Measurements from ENCODE around the gene CCL4.
A peak's percentile ranks its signal among the peaks of the same experiment; 100 is the strongest.

The CCL4 gene

DNA sequence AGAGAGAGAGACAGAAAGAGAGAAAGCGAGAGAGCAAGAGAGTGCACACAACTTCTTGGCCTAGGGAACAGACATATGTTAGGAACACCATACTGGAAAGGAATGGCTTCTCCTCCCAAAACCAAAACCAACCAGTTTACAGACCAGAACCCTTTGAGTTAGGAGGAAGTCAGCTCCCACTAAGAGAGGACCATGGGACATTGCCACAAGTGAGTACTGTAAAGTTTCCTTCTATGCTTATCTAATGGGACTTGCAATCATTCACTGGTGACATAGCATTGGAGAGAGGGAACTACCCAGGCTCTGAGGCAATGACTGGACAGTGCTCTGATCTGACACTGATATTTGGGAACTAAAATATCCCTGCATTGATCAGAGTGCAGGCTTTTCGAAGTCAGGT lies 40.4 kb downstream of the CCL4 start:
- DNase-seq (ENCODE audit: low spot score) = no peak

DNA sequence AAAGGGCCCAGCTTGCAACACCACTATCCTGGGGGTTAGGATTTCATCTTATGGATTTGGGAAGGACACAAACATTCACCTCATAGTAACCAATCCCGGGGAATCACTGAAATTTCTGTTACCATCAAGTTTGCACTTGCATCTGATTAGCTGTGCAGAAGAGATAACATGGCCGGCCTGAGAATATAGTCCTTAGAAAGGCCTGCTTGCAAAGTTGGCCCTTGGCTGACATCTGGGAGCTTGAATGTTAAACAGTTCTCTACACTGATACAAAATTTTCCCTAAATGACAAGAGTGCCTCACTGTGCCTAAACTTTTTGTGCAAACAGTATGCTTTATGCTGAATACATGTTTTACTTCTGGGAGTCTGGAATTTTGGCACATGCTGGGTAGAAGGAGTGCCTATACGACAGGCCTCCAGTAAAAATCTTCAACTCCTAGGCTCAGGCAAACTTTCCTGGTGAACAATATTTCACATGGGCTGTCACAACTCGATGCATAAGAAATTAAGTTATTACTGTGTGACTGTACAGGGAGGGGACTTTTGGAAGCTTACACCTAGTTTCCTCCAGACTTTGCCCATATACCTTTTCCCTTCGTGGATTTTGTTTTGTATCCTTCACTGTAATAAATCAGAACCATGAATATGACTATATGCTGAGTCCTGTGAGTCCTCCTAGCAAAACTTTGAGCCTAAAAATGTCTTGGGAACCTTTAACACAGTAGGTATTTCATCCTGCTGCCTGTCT lies 41.5 kb downstream of the CCL4 start:
- DNase-seq (ENCODE audit: low spot score) = no peak

DNA sequence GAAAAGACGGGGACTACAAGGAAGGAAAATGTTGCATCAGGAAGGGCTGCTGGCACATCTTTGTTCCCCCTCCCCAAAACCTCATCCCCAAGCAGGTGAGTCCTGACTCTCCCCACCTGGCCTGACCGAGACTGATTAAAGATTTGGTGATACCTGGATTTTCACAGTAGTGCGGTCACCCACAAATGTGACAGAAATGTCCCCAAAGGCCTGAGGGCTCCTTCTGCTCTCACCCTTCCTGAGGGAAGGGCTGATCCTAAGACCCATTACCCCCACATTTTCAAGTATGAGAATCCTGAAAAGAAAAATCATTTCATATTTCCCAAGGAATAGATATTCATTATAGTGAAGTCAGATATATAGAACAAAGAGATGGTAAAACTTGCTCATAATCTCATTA lies 44.0 kb downstream of the CCL4 start:
- no peak for DNase-seq (ENCODE audit: low spot score)

DNA sequence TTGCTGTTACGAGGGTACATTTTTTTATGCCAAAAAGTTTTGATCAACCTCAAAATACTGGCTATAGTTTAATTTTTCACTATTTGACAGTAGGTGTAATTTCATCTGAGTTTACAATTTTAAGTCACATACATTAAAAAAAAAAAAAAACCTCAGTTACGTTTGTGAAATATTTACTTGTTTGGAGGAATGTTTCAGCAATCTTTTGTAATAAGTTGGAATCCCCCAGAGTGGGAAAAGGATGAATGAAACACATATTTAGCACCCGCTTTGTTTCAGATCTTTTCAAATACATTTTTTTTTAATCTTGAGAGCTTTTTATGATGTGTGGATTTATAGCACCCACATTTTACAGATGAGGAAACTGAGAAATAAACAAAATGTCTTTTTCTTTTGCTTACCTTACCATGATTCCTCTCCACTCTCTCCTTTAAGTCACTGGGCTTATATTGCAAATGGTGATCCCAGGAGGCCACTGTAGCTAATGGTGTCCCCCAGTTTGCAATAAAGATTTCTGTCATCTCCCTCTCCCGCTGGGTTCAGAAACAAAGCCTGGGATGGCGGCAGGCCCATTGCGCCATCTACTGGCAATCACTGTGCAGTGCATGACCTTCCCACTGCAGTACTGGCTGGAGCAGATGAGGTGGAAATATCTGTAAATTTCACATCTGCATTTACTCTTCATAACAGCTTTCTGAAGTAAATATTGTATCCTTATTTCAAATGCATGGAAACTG lies 45.1 kb downstream of the CCL4 start:
- DNase-seq (ENCODE audit: low spot score) = peak; percentile 68

DNA sequence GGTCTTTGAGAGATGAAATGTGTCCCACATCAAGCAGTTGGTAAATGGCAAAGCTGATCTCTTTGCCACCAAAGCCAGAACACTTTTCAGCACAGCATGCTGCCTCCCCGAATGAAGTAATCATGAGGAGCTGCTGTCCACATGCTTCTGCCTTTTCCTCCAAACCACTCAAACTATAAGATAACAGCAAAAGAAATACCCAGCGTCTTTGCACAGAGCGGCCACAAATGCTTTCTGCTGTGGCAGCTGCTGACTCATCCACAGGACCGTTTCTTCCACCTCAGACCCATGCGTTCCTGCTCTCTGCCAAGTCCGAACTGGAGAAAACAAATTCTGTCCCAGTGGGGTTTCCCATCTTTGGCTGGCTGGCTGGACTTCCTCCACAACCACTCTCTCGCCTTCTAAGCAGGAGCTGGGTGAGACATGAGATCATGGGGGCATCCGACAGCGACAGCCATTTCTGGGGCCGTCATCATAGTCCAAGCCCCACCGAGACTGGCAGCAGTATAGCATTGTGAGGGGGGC lies 45.7 kb downstream of the CCL4 start:
- no peak for DNase-seq (ENCODE audit: low spot score)

DNA sequence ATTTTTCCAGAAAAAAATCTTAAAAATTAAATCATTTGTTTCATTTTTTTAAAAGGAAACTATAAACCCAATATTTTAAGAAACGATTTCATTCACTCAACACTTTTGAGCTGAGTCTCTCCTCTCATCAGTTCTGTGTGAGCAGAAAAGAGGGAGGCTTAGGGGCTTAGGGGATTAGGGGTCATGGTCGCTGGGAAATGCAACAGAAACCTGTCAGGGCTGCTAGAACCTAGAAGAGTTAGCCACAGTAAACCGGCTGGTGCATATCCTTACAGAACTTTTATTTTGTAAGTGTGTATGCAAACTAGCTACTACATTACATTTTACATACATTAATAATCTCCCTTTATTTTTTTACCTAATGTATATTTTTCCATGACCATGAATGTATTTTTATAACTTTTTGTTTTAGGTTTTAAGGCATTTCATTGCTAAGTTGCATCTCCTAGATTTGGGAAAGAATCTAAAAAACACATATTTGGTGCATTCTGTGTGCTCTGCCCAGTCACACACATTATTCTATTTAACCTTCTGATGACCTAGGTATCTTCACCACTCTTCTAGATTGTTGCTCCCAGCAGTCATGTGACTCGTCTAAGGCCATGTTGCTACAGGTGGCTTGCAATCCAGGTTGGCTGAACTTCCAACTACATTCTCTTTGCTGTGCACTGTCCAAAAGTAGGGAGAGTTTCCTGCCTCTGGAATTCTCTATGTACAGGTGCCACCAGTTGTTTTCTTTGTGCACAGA lies 48.4 kb downstream of the CCL4 start:
- no peak for DNase-seq (ENCODE audit: low spot score)

DNA sequence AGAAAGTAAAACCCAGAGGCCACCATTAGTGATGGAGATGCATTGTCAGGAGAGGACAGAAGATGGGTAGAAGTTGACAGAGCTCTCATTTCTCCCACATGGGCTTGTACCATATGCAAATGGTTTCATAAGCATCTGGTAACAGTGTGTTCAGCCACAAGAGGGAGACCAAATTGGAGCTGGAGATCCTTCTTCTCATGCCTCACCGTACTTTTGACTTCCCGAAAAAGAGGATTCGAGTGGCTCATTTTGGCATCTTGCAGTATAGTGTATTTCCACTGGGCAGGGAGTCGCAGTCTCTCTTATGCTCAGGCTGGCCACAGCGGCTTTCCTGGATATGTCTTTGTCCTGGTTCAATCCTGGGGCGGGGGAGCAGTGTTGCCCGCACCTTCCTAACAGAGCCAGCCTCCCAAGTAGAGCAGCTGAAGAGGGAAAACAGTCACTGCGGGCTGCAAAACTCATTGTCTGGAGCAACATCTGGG lies 49.1 kb downstream of the CCL4 start:
- no peak for DNase-seq (ENCODE audit: low spot score)

DNA sequence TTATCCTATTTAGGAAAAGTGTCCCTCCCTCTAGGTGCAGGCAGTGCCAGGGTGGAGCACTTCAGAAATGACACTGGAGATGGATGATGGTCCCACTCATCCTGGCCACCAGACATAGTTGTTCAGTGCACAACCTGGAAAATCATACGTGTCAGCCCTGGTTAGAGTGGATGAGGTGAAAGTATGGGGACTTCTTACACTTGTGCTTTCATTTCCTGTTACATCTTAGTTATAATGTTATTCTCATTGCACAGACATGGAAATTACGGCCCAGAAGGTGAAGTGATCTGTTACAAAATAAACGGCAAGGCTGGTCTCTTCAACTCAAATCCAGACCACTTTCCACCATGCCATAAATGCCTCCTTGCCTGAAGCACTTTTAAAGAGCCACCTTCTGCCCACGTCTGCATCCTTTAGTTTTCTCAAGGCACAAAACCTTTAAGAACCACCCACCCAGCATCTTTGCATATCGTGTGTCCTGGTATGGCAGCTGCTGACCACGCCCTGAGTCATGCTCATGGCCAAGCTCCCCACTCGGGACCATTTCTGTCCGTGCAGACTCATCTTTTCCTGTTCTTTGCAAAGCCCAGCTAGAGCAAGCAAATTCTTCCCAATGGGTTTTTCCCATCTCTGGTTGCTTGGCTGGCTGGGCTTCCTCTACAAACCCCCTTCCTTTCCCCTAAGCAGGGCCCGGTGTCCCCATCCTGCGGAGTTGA lies 50.4 kb downstream of the CCL4 start:
- DNase-seq (ENCODE audit: low spot score) = no peak

Measured in LoVo (cell line).